ENCODE data around the gene GDPD4. TPM values are rescaled to one million over a fixed set of nuclear protein-coding genes. Genes with fewer than 3 reads are reported as not detected.
A peak's percentile ranks its signal among the peaks of the same experiment; 100 is the strongest.

The GDPD4 gene
- total RNA-seq, 1 donor from 2014 or later = not detected

- Mint-ChIP-seq H3K4me3 (ENCODE audit: unreplicated experiment) (no peak overlapping the region), H3K27ac (ENCODE audit: unreplicated experiment) (no peak overlapping the region), H3K4me1 (ENCODE audit: low read depth, unreplicated experiment) (peaks cover 21% of the 10 kb centered on the region), H3K9me3 (ENCODE audit: unreplicated experiment) (peaks cover 7% of the 10 kb centered on the region), H3K36me3 (ENCODE audit: unreplicated experiment) (no peaks in the 10 kb centered on the region), H3K27me3 (ENCODE audit: unreplicated experiment) (peaks cover 10% of the 10 kb centered on the region)
- TF ChIP-seq CTCF (IDR thresholded peaks at IDR 0.05; ENCODE audit: partially characterized antibody, unreplicated experiment) = no peak
- no peak for DNase-seq
Observed at GRCh38 chr11:77173494-77173893, 128.0 kb downstream of the GDPD4 start.

GRCh38 chr11:77172666-77172982 lies 128.9 kb downstream of the GDPD4 start:
- Mint-ChIP-seq H3K27ac (ENCODE audit: unreplicated experiment) (no peak overlapping the region), H3K9me3 (ENCODE audit: unreplicated experiment) (peaks cover 5% of the 10 kb centered on the region), H3K27me3 (ENCODE audit: unreplicated experiment) (peaks cover 10% of the 10 kb centered on the region), H3K4me3 (ENCODE audit: unreplicated experiment) (no peak overlapping the region), H3K4me1 (ENCODE audit: low read depth, unreplicated experiment) (peaks cover 21% of the 10 kb centered on the region), H3K36me3 (ENCODE audit: unreplicated experiment) (no peaks in the 10 kb centered on the region)
- no peak for TF ChIP-seq CTCF (IDR thresholded peaks at IDR 0.05; ENCODE audit: partially characterized antibody, unreplicated experiment)
- no peak for DNase-seq

- H3K36me3 Mint-ChIP-seq (ENCODE audit: unreplicated experiment) = no peaks in the 10 kb centered on the region
- peak; percentile 77 for DNase-seq
- H3K9me3 Mint-ChIP-seq (ENCODE audit: unreplicated experiment) = peaks cover 5% of the 10 kb centered on the region
- peaks cover 10% of the 10 kb centered on the region for H3K27me3 Mint-ChIP-seq (ENCODE audit: unreplicated experiment)
- no peak for TF ChIP-seq CTCF (IDR thresholded peaks at IDR 0.05; ENCODE audit: partially characterized antibody, unreplicated experiment)
- H3K27ac Mint-ChIP-seq (ENCODE audit: unreplicated experiment) = no peak overlapping the region
- H3K4me3 Mint-ChIP-seq (ENCODE audit: unreplicated experiment) = no peak overlapping the region
- peaks cover 21% of the 10 kb centered on the region for H3K4me1 Mint-ChIP-seq (ENCODE audit: low read depth, unreplicated experiment)
Observed at GRCh38 chr11:77171885-77172665, 129.4 kb downstream of the GDPD4 start.

GRCh38 chr11:77171254-77171653 lies 130.2 kb downstream of the GDPD4 start:
- Mint-ChIP-seq H3K4me3 (ENCODE audit: unreplicated experiment) (no peak overlapping the region), H3K9me3 (ENCODE audit: unreplicated experiment) (peaks cover 4% of the 10 kb centered on the region), H3K27me3 (ENCODE audit: unreplicated experiment) (peaks cover 11% of the 10 kb centered on the region), H3K36me3 (ENCODE audit: unreplicated experiment) (no peaks in the 10 kb centered on the region), H3K27ac (ENCODE audit: unreplicated experiment) (no peak overlapping the region), H3K4me1 (ENCODE audit: low read depth, unreplicated experiment) (peaks cover 21% of the 10 kb centered on the region)
- DNase-seq = no peak
- no peak for TF ChIP-seq CTCF (IDR thresholded peaks at IDR 0.05; ENCODE audit: partially characterized antibody, unreplicated experiment)

- peaks cover 2% of the 10 kb centered on the region for H3K9me3 Mint-ChIP-seq (ENCODE audit: unreplicated experiment)
- H3K27me3 Mint-ChIP-seq (ENCODE audit: unreplicated experiment) = peaks cover 11% of the 10 kb centered on the region
- peaks cover 19% of the 10 kb centered on the region for H3K4me1 Mint-ChIP-seq (ENCODE audit: low read depth, unreplicated experiment)
- H3K4me3 Mint-ChIP-seq (ENCODE audit: unreplicated experiment) = no peak overlapping the region
- no peak for TF ChIP-seq CTCF (IDR thresholded peaks at IDR 0.05; ENCODE audit: partially characterized antibody, unreplicated experiment)
- no peak overlapping the region for H3K27ac Mint-ChIP-seq (ENCODE audit: unreplicated experiment)
- no peaks in the 10 kb centered on the region for H3K36me3 Mint-ChIP-seq (ENCODE audit: unreplicated experiment)
- no peak for DNase-seq
Observed at GRCh38 chr11:77170107-77170506, 131.4 kb downstream of the GDPD4 start.
